IPS-18a (cell line): ENCODE results near the gene IFT43.

Experiments
- H3K27ac ChIP-seq: one replicate; pipeline ENCODE4 v1.5.1; 2013; ENCODE audit warnings: low read length
- H3K27me3 ChIP-seq: one replicate; pipeline ENCODE4 v1.6.1; 2013; ENCODE audit warnings: mild to moderate bottlenecking, low read length; ENCODE audit not compliant: control insufficient read depth, insufficient read depth
- H3K36me3 ChIP-seq: one replicate; pipeline ENCODE4 v1.6.1; 2013; ENCODE audit warnings: low read depth, low read length; ENCODE audit not compliant: control insufficient read depth
- H3K4me1 ChIP-seq: one replicate; pipeline ENCODE4 v1.6.1; 2013; ENCODE audit warnings: low read depth, low read length; ENCODE audit not compliant: control insufficient read depth
- H3K4me3 ChIP-seq: one replicate; pipeline ENCODE4 v1.5.1; 2013; ENCODE audit warnings: low read length
- H3K9ac ChIP-seq: one replicate; pipeline ENCODE4 v1.6.1; 2013; ENCODE audit warnings: mild to moderate bottlenecking, low read length, moderate library complexity
- H3K9me3 ChIP-seq: one replicate; pipeline ENCODE4 v1.6.1; 2013; ENCODE audit warnings: low read depth, low read length; ENCODE audit not compliant: control insufficient read depth

Gene IFT43

DNA sequence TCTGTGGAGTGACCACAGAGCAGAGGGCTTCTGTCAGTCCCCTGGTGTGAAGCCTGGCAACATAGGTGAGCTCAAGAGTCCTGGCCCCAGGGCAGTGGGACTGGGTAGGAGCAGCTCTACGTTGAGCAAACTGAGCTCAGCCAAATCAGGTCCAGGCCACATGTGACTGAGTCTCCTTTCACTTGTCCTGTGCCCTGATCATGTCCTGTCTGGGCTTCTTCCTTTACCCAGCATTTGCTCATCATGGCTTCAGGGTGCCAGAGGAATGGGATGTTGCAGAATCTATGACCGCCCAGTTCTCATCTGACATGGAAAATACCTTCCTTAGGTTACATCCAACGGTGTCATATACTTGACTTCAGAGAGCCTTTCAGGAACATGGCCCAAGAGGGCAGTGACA, 99.8 kb downstream of the IFT43 start:
- peaks cover 29% of the 10 kb centered on the region for H3K4me1 ChIP-seq
- no peak overlapping the region for H3K27ac ChIP-seq
- no peak overlapping the region for H3K9ac ChIP-seq
- no peaks in the 10 kb centered on the region for H3K27me3 ChIP-seq
- H3K36me3 ChIP-seq: no peaks in the 10 kb centered on the region
- no peaks in the 10 kb centered on the region for H3K9me3 ChIP-seq
- no peak overlapping the region for H3K4me3 ChIP-seq

DNA sequence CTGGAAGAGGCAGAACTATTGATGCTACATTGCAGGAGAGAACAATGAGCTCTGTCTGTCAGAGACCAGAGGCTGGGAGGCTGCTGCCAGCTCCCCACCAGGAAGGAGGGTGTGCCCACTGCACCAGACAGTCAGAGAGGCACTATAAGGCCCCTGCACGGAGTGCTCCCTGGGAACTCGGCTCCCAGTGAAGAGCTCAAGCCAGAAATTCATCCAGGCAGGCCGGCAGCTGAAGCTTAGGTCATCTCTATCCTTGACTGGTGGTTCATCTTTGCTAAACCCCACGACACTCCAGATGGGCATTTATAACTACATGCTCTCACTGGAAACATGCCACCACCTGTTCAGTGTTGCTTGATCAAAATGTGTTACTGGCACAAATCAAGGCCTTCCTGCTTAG, 101.1 kb downstream of the IFT43 start:
- Histone ChIP-seq H3K9me3 (no peaks in the 10 kb centered on the region), H3K4me3 (no peak overlapping the region), H3K27ac (no peak overlapping the region), H3K27me3 (no peaks in the 10 kb centered on the region), H3K4me1 (peaks cover 29% of the 10 kb centered on the region), H3K36me3 (no peaks in the 10 kb centered on the region), H3K9ac (no peak overlapping the region)

DNA sequence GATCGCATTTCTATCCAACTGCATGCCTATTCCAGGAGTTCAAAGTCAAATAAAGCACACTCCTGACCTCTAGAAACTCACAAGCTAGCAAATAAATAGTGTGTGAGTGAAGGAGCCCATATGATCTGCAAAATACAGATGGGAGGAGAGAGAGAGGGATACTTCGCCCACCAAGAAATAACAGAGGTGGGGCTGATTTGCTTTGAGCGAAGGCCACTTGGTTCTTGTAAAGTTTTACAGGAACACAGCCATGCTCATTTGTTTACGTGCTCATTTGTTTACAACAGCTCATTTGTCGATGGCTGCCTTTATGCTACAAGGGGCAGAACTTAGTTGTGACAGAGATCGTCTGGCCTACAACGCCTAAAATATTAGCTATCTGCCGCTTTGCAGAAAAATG, 102.8 kb downstream of the IFT43 start:
- H3K4me3 ChIP-seq: no peak overlapping the region
- H3K9ac ChIP-seq: no peak overlapping the region
- no peaks in the 10 kb centered on the region for H3K27me3 ChIP-seq
- no peaks in the 10 kb centered on the region for H3K9me3 ChIP-seq
- H3K27ac ChIP-seq: no peak overlapping the region
- peaks cover 25% of the 10 kb centered on the region for H3K4me1 ChIP-seq
- no peaks in the 10 kb centered on the region for H3K36me3 ChIP-seq

DNA sequence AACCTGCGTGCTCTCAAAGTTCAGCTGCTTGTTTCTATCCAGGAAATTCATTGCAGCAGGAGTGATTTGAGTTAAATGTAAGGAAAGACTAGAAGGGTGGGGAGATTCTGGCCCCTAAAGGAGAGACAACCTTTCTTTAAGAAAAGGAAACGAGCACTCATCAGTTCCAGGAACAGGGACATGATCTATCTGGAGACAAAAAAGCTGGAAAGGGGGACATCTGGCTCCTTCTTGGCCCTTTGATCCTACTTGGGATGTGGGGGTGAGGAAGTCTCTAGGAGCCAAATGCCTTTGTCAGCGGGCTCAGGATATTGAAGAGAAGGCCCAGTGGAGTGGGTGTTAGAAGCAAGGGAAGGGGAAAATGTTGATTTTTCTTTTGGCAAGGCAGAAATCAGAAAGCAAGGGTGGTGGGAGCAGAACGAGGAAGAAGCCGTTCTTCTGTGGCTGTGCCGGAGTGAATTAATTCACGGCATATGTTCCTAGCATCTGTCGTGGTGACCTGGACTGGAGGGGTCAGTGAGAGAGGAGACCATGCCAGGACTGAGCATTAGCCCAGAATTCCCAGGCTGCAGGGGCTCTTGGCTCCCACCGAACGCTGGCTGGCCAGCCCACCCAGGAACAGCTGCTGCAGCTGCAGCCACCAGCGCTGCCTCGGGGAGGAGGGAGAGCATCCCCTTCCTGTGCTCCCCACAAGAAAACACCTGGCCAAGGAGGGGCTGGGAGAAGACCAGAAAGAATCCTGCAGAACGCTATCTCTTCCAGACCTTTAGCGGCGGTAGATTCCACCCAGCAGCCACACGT, 103.4 kb downstream of the IFT43 start:
- Histone ChIP-seq H3K4me3 (no peak overlapping the region), H3K27me3 (no peaks in the 10 kb centered on the region), H3K9ac (no peak overlapping the region), H3K27ac (no peak overlapping the region), H3K9me3 (no peaks in the 10 kb centered on the region), H3K36me3 (no peaks in the 10 kb centered on the region), H3K4me1 (peaks cover 19% of the 10 kb centered on the region)

DNA sequence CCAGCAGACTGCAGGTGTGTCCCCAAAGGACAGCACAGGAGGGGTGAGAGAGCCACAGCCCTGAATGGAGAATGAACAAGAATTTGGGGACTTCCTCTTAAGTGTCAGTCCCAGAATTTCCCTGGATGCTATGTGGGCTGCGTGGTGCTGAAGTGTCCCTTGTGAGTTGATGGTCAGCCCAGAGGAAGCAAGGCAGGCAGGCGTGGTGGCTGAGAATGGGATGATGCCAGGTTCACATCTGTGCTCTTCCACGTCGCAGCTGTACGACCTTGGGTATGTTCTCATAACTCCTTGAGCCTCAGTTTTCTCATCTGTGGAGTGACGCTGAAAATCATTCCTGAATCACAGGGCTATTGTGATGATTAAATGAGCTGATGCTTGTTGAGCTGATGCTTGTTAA, 104.0 kb downstream of the IFT43 start:
- H3K27ac ChIP-seq: no peak overlapping the region
- peaks cover 13% of the 10 kb centered on the region for H3K4me1 ChIP-seq
- no peaks in the 10 kb centered on the region for H3K9me3 ChIP-seq
- no peak overlapping the region for H3K4me3 ChIP-seq
- H3K9ac ChIP-seq: no peak overlapping the region
- no peaks in the 10 kb centered on the region for H3K36me3 ChIP-seq
- H3K27me3 ChIP-seq: no peaks in the 10 kb centered on the region

DNA sequence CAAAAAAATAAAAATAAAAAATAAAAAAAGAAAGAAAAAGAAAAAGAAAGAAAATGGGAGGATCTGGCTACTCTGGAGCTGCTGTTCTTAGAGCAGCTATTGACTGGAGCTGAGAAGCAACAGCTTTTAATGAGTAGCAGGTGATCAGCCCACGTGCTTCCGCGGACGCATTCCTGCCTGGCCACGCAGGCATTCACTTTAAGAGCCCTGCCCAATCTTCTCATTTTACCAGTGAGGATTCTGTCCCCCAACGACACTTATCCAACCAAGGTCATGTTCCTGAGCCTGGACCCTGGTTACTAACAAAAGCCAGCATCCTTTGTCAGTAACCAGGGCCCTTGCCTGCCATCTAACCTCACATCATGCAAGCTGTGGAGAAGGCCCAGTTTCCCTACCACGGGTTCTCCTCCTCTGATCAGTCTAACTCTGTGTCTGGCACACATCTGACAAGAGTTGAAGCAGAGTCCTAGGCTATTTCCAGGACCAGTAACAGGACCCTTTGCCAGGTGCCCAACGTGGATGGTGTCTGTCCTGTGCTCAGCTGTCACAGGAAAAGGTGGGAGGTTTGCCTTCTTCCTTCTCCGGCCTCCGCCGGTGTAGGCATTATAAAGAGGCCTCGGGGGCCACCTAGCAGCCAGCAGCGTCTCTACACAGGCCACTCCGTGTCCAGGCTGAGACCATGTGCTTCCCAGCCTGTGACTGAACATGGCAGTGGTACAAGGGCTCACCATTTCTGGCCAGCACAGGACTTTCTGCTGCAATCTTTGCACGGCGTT, 105.2 kb downstream of the IFT43 start:
- no peaks in the 10 kb centered on the region for H3K27me3 ChIP-seq
- no peaks in the 10 kb centered on the region for H3K9me3 ChIP-seq
- no peaks in the 10 kb centered on the region for H3K36me3 ChIP-seq
- peaks cover 6% of the 10 kb centered on the region for H3K4me1 ChIP-seq
- H3K9ac ChIP-seq: no peak overlapping the region
- H3K4me3 ChIP-seq: no peak overlapping the region
- no peak overlapping the region for H3K27ac ChIP-seq

DNA sequence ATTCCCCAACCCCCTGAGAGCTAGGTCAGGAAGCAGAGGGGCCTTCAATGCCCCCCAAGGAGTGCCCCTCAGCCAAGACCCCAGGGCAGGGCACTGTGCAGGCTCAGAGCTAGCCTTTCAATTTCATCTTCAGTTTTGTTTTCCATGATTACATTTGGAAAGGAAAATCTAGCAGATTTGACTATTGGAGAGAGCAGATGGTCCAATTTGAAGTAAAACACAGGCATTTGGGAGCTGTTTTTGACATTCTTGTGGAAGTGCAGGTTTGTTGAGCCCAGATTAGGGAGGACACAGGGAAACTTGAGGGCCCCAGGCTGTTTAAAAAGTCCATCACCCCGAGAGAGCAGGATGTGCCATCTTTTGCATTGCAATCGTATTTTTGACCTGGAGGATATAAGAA, 107.5 kb downstream of the IFT43 start:
- Histone ChIP-seq H3K27ac (no peak overlapping the region), H3K9ac (no peak overlapping the region), H3K36me3 (no peaks in the 10 kb centered on the region), H3K4me3 (no peak overlapping the region), H3K9me3 (no peaks in the 10 kb centered on the region), H3K27me3 (no peaks in the 10 kb centered on the region), H3K4me1 (peaks cover 6% of the 10 kb centered on the region)

DNA sequence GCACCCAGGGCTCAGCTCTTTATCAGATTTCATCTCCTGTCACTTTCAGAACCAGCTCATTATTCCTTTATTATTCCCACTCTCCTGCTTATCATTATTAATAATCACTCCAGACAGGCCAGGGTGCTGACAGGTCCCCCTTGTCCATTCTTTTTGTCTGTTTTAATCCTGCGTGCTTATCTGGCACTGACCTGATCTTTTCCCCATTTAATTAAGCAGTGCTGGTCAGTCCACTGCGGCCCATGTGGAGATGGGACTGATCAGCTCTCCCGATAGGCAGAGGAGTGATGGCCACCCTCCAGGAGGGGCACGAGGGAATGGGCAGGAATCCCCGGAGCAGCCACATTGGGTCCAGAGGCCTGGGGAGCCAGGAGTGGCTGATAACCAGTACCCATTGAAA, 110.7 kb downstream of the IFT43 start:
- Histone ChIP-seq H3K9me3 (no peaks in the 10 kb centered on the region), H3K27ac (no peak overlapping the region), H3K4me3 (no peak overlapping the region), H3K4me1 (no peaks in the 10 kb centered on the region), H3K27me3 (no peaks in the 10 kb centered on the region), H3K36me3 (no peaks in the 10 kb centered on the region), H3K9ac (no peak overlapping the region)

DNA sequence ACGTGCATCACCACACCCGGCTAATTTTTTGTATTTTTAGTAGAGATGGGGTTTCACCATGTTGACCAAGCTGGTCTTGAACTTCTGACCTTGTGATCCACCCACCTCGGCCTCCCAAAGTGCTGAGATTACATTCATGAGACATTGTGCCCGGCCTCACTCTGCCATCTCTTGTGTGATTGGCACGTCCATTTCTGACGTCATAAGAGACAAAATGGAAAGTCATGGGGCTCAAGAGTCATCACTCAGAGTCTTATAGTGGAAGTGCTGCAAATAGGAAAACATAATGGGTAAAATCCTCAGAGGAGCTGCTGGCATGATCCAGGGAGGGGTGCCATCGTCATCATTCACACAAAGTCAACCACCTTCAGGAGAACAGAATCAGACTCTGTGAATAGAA, 112.0 kb downstream of the IFT43 start:
- no peak overlapping the region for H3K9ac ChIP-seq
- no peak overlapping the region for H3K27ac ChIP-seq
- H3K9me3 ChIP-seq: no peaks in the 10 kb centered on the region
- no peaks in the 10 kb centered on the region for H3K27me3 ChIP-seq
- no peaks in the 10 kb centered on the region for H3K36me3 ChIP-seq
- H3K4me1 ChIP-seq: no peaks in the 10 kb centered on the region
- no peak overlapping the region for H3K4me3 ChIP-seq

DNA sequence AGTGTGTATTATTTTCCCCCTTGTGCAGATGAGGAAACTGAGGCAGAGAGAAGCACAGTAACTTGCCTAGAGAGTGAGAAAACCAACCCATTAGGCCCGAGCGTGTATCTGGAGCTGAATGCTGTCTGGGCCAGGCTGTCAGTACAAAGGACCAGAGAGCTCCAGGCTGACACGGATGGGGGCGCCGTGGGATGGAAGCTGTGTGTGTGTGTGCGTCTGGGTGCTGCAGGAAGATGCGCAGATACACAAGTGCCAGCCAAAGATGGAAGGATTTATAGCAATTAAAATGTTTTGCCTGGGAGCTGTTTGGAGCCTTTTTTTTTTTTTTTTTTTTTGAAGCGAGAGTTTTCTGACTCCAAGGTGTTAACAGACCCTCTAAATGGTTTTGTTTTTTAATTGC, 112.5 kb downstream of the IFT43 start:
- Histone ChIP-seq H3K4me1 (no peaks in the 10 kb centered on the region), H3K9me3 (no peaks in the 10 kb centered on the region), H3K36me3 (no peaks in the 10 kb centered on the region), H3K4me3 (no peak overlapping the region), H3K9ac (no peak overlapping the region), H3K27ac (no peak overlapping the region), H3K27me3 (no peaks in the 10 kb centered on the region)

DNA sequence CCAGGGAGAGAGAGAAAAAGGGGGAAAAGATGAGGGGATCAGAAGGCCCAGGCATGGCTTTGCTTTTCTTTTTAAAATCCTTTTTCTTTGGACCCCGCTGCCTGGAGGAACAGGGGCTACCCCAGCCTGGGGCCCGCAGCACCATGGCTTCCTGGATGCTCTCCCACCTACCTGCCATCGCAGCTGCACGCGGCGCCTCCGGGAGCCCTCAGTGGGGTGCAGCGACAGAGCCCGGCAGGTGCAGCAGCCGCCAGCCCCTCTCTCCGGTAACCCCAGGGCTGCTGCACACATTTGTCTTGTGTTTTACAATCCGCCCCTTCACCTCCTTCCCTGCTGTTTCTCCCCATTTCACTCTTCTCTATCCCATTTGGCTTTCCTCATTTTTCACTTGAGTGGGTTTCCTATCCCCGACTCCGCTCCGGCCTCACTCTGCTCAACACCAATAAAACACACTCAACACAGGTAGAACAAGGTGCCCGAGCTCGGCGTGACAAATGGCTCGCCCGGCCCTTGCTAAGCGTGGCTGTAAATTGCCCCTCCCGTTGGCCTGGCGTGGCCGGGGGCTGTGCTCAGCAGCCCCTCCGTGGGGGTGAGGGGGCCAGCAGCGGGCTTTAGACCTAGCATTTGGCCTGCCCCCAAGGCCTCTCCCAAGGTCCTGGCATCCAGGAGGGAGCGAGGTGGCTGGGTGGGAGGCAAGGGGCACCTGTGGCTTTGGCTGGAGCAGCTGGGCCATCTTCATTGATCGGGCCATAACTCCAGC, 113.5 kb downstream of the IFT43 start:
- H3K27me3 ChIP-seq: no peaks in the 10 kb centered on the region
- no peaks in the 10 kb centered on the region for H3K36me3 ChIP-seq
- H3K9ac ChIP-seq: no peak overlapping the region
- no peak overlapping the region for H3K4me3 ChIP-seq
- no peaks in the 10 kb centered on the region for H3K9me3 ChIP-seq
- no peaks in the 10 kb centered on the region for H3K4me1 ChIP-seq
- no peak overlapping the region for H3K27ac ChIP-seq
